Fibroblast of lung (primary cell): ENCODE measurements around the gene PBLD. TPM values are rescaled to one million over a fixed set of nuclear protein-coding genes. Genes with fewer than 3 reads are reported as not detected.

ENCODE experiments used
- DNase-seq, 2 donors: peaks; one replicate each; pipeline versions ENCODE4 v3.0.0 to v3.0.0-alpha.2; 2010; ENCODE audit warnings: low read depth in 2 of 2
- H2AFZ ChIP-seq: 2 replicates; pipeline ENCODE4 v1.5.1; 2012; ENCODE audit warnings: low read length, control low read depth, inconsistent platforms
- H3K27ac ChIP-seq: 2 replicates; pipeline ENCODE4 v1.5.1; 2011; ENCODE audit warnings: low read length, control low read depth; ENCODE audit not compliant: insufficient read depth
- H3K27me3 ChIP-seq: 2 replicates; pipeline ENCODE4 v1.5.1; 2011; ENCODE audit warnings: mild to moderate bottlenecking, low read length; ENCODE audit not compliant: control insufficient read depth, insufficient read depth
- H3K36me3 ChIP-seq: 2 replicates; pipeline ENCODE4 v1.5.1; 2011; ENCODE audit warnings: low read length; ENCODE audit not compliant: control insufficient read depth, insufficient read depth
- H3K4me1 ChIP-seq: 2 replicates; pipeline ENCODE4 v1.5.1; 2011; ENCODE audit warnings: low read length; ENCODE audit not compliant: control insufficient read depth, insufficient read depth; ENCODE audit errors: extremely low read depth
- H3K4me2 ChIP-seq: 2 replicates; pipeline ENCODE4 v1.5.1; 2011; ENCODE audit warnings: low read length, control low read depth; ENCODE audit not compliant: insufficient read depth; ENCODE audit errors: extremely low read depth
- H3K4me3 ChIP-seq, 4 experiments: fragments of 200-600 bp in 1 of 4; sonication (generic) in 1 of 4; replicated peaks in 1 of 4; 2 replicates each; pipeline ENCODE4 v1.5.1; 2011 to 2016; ENCODE audit warnings: low read length in 4 of 4, low read depth in 3 of 4, mild to moderate bottlenecking in 3 of 4, control low read depth in 2 of 4, inconsistent platforms in 1 of 4, mixed read lengths in 1 of 4; ENCODE audit not compliant: insufficient read depth in 1 of 4; ENCODE audit errors: control extremely low read depth in 1 of 4
- H3K79me2 ChIP-seq: 2 replicates; pipeline ENCODE4 v1.5.1; 2012; ENCODE audit warnings: mild to moderate bottlenecking, low read length, inconsistent platforms; ENCODE audit not compliant: control insufficient read depth, insufficient read depth
- H3K9ac ChIP-seq: 2 replicates; pipeline ENCODE4 v1.5.1; 2011; ENCODE audit warnings: mild to moderate bottlenecking, low read length, control low read depth; ENCODE audit not compliant: insufficient read depth
- H3K9me3 ChIP-seq: 2 replicates; pipeline ENCODE4 v1.5.1; 2012; ENCODE audit warnings: low read depth, low read length; ENCODE audit not compliant: control insufficient read depth, insufficient read depth
- H4K20me1 ChIP-seq: 2 replicates; pipeline ENCODE4 v1.5.1; 2011; ENCODE audit warnings: low read length; ENCODE audit not compliant: control insufficient read depth, insufficient read depth; ENCODE audit errors: extremely low read depth
- EZH2 ChIP-seq: IDR thresholded peaks from 2 replicates; pipeline ENCODE4 v1.5.1; 2012; ENCODE audit warnings: low read length, control low read depth, mild to moderate bottlenecking; ENCODE audit errors: missing control alignments
- polyA plus RNA-seq, 2 donors: library from polyadenylated mRNA; depleted of rRNA in 1 of 2; stranded (reverse) in 1 of 2; unstranded in 1 of 2; fragments of >200 nt; gene quantifications; 2 replicates each; pipeline ENCODE4 v1.2.1, GENCODE V29; 2011 to 2012; ENCODE audit warnings: missing spikeins in 1 of 2
- total RNA-seq: library from RNA; depleted of rRNA; stranded (reverse); fragments of >200 nt; gene quantifications from 2 replicates; pipeline ENCODE4 v1.2.1, GENCODE V29; 2014
- TF ChIP-seq, protein P1 (sequence below), 2 donors: IDR thresholded peaks in 1 of 2; conservative IDR thresholded peaks in 1 of 2; 1 replicate in 1 of 2; 2 replicates in 1 of 2; pipeline ENCODE4 v1.5.1; 2011 to 2012; ENCODE audit warnings: low read length in 2 of 2, control low read depth in 1 of 2, inconsistent platforms in 1 of 2, low read depth in 1 of 2, mild to moderate bottlenecking in 1 of 2

Gene PBLD
- total and polyA plus RNA-seq, 2 donors (not counting 1 experiment from before 2014, with no cell fraction given): 1.3 to 5.1 TPM

DNA sequence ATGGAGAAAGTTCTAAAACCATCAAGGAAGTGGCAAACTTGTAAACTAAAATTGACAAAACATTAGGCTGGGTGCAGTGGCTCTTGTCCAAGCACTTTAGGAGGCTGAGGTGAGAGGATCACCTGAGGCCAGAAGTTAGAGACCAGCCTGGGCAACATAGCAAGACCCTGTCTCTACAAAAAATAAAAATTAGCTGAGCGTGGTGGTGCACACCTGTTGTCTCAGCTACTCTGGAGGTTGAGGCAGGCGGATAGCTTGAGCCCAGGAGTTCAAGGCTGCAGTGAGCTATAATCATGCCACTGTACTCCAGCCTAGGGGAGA, 30.3 kb downstream of the PBLD start:
- DNase-seq: no peak
- TF ChIP-seq, protein P1, sequence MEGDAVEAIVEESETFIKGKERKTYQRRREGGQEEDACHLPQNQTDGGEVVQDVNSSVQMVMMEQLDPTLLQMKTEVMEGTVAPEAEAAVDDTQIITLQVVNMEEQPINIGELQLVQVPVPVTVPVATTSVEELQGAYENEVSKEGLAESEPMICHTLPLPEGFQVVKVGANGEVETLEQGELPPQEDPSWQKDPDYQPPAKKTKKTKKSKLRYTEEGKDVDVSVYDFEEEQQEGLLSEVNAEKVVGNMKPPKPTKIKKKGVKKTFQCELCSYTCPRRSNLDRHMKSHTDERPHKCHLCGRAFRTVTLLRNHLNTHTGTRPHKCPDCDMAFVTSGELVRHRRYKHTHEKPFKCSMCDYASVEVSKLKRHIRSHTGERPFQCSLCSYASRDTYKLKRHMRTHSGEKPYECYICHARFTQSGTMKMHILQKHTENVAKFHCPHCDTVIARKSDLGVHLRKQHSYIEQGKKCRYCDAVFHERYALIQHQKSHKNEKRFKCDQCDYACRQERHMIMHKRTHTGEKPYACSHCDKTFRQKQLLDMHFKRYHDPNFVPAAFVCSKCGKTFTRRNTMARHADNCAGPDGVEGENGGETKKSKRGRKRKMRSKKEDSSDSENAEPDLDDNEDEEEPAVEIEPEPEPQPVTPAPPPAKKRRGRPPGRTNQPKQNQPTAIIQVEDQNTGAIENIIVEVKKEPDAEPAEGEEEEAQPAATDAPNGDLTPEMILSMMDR (conservative IDR thresholded peaks at IDR 0.05 in 1 of 2, IDR thresholded peaks at IDR 0.05 in 1 of 2; ENCODE audit: low read depth in 1 of 2, low read length in 2 of 2): no peak
- TF ChIP-seq EZH2: no peak
- H3K4me2 ChIP-seq: no peak overlapping the region
- H3K4me1 ChIP-seq: no peaks in the 10 kb centered on the region
- no peaks in the 10 kb centered on the region for H3K9me3 ChIP-seq
- no peaks in the 10 kb centered on the region for H3K36me3 ChIP-seq
- no peak overlapping the region for H3K27ac ChIP-seq
- H3K9ac ChIP-seq: no peak overlapping the region
- H2AFZ ChIP-seq: no peak overlapping the region
- no peaks in the 10 kb centered on the region for H4K20me1 ChIP-seq
- no peaks in the 10 kb centered on the region for H3K79me2 ChIP-seq
- no peaks in the 10 kb centered on the region for H3K27me3 ChIP-seq
- H3K4me3 ChIP-seq: no peak overlapping the region

DNA sequence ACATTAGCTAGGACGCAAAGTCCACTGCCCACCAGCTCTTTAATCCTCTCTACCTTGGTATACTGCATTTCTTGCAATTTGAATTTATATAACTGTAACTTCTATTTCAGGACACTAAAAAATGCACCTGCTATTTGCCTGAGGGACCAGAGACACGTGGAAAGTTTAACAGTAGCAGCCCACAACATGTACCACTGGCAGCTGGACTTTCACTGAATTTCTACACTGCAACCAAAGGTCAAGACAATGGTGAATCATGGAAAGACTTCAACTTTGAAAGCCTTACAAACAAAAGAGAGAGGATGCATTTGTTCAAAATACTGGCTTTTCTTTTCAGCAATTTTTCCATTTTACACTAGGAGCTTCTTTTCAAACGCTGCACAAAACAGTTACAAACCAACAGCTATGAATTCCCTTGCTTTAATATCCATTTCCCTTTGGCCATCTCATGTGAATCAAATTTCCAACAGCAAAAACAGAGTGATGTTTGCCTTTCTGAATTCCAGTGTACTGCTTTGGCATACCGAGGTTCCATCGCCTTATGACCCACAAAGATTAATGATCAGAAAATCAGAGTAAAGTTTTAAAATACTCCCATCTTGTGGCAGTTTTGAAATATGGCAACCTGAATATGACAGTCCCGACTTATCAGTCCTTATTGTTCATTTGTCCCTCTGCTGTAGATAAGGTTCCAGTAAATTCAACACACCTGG, 30.8 kb downstream of the PBLD start:
- Histone ChIP-seq H3K9me3 (no peaks in the 10 kb centered on the region), H4K20me1 (no peaks in the 10 kb centered on the region), H3K27me3 (no peaks in the 10 kb centered on the region), H3K36me3 (no peaks in the 10 kb centered on the region), H3K79me2 (no peaks in the 10 kb centered on the region), H3K4me3 (no peak overlapping the region), H3K4me2 (no peak overlapping the region), H3K27ac (no peak overlapping the region), H2AFZ (no peak overlapping the region), H3K4me1 (no peaks in the 10 kb centered on the region), H3K9ac (no peak overlapping the region)
- DNase-seq: peak; percentile 58 to 76
- TF ChIP-seq EZH2: no peak
- TF ChIP-seq, protein P1 (conservative IDR thresholded peaks at IDR 0.05 in 1 of 2, IDR thresholded peaks at IDR 0.05 in 1 of 2; ENCODE audit: low read depth in 1 of 2, low read length in 2 of 2): peak; percentile 44 to 54

DNA sequence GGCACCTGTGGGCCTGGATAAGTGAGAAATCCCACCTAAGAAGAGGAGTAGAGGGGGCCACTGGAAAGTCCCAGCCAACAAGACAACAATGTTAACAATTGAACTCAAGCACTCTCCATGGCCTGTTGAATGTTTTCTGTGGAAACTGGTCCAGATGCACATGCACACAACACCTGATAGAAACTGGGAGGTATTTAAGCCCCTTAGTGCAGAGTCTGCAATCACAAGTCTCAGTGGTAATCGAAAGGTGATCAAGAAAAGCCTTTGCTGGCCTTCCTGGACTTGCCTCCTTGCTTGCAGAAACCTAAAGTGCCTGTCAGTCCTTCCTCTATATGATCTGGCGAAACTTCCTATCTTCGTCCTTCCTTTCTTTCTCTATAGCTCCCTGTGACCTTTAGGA, 31.4 kb downstream of the PBLD start:
- Histone ChIP-seq H3K36me3 (no peaks in the 10 kb centered on the region), H3K79me2 (no peaks in the 10 kb centered on the region), H3K4me3 (no peak overlapping the region), H3K9ac (no peak overlapping the region), H3K27ac (no peak overlapping the region), H3K27me3 (no peaks in the 10 kb centered on the region), H3K4me2 (no peak overlapping the region), H2AFZ (no peak overlapping the region), H3K9me3 (no peaks in the 10 kb centered on the region), H3K4me1 (no peaks in the 10 kb centered on the region), H4K20me1 (no peaks in the 10 kb centered on the region)
- TF ChIP-seq EZH2: no peak
- TF ChIP-seq, protein P1 (conservative IDR thresholded peaks at IDR 0.05 in 1 of 2, IDR thresholded peaks at IDR 0.05 in 1 of 2; ENCODE audit: low read depth in 1 of 2, low read length in 2 of 2): no peak
- no peak for DNase-seq
